Astrocyte of the spinal cord (primary cell): ENCODE measurements around the gene RBM33.

Experiments
- DNase-seq: peaks from one replicate; pipeline ENCODE4 v3.0.0; 2011; ENCODE audit warnings: low read depth, low spot score
- H3K4me3 ChIP-seq: 2 replicates; pipeline ENCODE4 v1.5.1; 2011; ENCODE audit warnings: low read depth, mild to moderate bottlenecking, low read length, moderate library complexity
- CTCF ChIP-seq: IDR thresholded peaks from 2 replicates; pipeline ENCODE4 v1.5.1; 2012; ENCODE audit warnings: low read depth, mild to moderate bottlenecking, low read length, inconsistent platforms
- in situ Hi-C: cut with HindIII; loops from 2 replicates; pipeline ENCODE4 v1.10.0; 2017; ENCODE audit warnings: low sequenced_read_pairs

RBM33 gene

GRCh38 chr7:155710031-155710430 is 65.6 kb downstream of the RBM33 start:
- in situ Hi-C loops, result no loop called here
- TF ChIP-seq CTCF, result no peak
- DNase-seq, result no peak
- no peak overlapping the region for H3K4me3 ChIP-seq

DNA sequence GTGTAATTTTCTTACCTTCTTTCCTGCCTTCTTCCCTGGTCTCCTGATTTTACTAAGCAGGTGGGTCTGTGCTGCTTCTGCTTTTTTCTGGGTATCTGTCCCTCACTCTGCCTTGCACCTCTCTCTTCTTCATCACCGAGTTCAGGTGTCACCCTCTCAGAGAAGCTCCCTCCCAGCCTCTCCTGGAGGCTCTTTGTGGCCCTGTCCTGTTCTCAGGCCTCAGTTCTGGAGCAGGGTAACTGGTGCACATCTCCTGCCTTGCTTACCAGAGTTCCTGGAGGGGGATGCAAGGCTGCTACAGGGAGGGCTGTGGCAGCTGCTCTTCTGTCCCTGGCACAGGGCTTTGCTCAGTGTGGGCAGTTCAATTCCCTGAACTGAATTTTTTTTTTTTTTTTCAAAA is 66.1 kb downstream of the RBM33 start:
- H3K4me3 ChIP-seq, result no peak overlapping the region
- in situ Hi-C loops, result no loop called here
- no peak for TF ChIP-seq CTCF
- DNase-seq, result no peak

- TF ChIP-seq CTCF, result no peak
- no peak for DNase-seq
- in situ Hi-C loops, result no loop called here
- no peak overlapping the region for H3K4me3 ChIP-seq
These were observed 66.6 kb downstream of the RBM33 start for GRCh38 chr7:155711081-155711480.

DNA sequence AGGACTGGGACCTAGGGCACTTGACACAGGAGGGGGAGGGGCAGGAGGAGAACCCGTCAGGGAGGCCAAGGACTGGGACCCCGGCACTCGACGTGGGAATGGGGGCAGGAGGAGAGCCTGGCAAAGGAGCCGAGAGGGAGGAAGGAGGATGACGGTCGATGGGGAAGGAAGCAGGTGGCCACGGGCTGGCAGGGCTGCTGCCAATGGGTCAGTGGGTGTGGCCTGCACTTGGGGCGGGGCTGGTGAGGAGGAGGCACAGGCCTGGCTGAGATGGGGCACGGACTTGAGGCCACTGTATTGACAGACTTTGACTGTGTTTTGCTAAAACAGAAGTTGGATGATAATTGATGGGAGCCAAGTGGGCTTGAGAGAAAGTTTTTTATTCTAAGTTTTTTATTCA is 68.9 kb downstream of the RBM33 start:
- no peak for DNase-seq
- in situ Hi-C loops, result no loop called here
- no peak overlapping the region for H3K4me3 ChIP-seq
- no peak for TF ChIP-seq CTCF

DNA sequence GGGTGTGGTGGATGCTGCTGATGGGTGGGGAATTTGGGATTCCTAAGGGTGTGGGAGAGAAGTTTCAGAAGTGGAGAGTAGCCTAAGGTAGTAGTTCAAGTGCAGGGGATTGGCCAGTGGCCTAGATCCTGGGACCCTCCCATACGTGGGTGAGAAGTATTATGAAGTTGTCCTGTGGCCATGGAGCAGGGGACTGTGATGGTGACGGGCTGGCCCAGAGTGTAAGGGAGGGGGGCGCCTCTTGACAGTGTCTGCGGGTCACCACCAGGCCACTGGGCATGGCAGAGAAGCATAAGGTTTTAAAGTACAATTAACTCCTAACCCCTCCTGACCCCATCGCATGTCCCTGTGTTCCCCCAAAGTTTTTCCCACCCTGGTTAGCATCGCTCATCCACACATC is 70.2 kb downstream of the RBM33 start:
- in situ Hi-C loops, result no loop called here
- H3K4me3 ChIP-seq, result no peak overlapping the region
- TF ChIP-seq CTCF, result no peak
- DNase-seq, result no peak

DNA sequence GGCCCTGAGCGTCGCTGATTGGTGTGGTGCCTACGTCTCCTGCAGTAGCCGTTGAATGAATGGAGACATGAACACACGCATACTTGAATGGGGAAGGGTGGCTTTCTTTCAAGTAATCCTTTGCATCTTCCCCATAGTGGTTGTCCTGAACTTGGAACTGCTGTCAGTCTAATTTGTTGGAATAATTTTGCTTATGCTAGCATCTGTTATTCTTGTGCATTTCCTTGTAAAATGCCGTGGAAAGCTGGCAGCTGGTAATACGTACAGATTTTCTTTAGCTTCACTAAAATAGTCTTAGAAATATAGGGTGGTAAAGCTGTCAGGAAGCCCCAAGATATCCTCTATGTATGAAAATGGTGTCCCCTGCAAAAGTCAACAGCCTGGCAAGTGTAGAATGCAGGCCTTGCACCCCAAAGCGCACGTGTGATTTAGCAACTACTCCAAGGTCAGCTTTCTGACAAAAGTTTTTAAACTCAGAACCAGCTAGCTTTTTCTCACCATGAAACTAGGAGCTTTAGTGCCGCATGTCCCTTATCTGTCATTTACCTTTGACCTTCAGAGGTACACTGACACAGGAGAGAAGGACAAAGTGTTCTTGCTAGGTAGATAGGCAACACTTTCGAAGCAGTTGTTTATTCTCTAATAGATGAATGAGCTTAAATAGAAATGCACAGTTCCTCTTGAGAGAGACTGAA is 70.8 kb downstream of the RBM33 start:
- in situ Hi-C loops, result no loop called here
- TF ChIP-seq CTCF, result no peak
- no peak for DNase-seq
- no peak overlapping the region for H3K4me3 ChIP-seq
